GM13977 (cell line): Measurements from ENCODE around the gene SETBP1.

Experiments used
- DNase-seq: peaks from one replicate; pipeline ENCODE4 v3.0.0; 2012; ENCODE audit warnings: low spot score
- in situ Hi-C: fragments of 300-500 bp; cut with MboI; formaldehyde crosslinking; loops from one replicate; pipeline ENCODE4 v1.12.0; 2022; ENCODE audit warnings: low sequenced_read_pairs, low pct_unique_long_range_greater_than_20kb, mixed read lengths, inconsistent platforms; ENCODE audit not compliant: unreplicated experiment
- TF ChIP-seq, protein P1 (sequence below): IDR thresholded peaks from 2 replicates; pipeline ENCODE4 v1.5.1; 2012; ENCODE audit warnings: mild to moderate bottlenecking, control low read depth; ENCODE audit not compliant: insufficient read depth; ENCODE audit errors: extremely low read depth, missing control alignments

Gene SETBP1

DNA sequence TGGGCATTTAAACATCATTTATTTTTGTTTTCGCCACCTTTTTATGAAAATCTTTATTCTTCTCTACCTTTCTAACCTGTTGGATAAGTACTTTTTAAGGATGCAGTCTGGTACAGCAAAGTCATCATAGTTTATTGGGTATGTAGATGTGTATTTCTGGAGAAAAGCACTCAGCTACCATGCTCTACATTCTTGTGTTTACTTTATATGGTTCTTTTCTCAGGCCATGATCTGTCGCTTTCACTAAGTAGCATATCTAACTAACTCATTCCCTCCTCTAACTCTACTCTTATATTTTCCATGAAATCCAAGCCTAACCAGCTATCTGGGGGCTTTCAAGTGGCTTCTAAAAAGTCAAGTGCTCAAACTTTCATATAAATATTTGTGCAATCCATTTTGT lies 25.3 kb upstream of the SETBP1 start:
- in situ Hi-C loops, result loop anchor here (25.0 kb wide), 1 partner anchor 557 kb away; no protein-coding TSS in a partner anchor
- TF ChIP-seq, protein P1, sequence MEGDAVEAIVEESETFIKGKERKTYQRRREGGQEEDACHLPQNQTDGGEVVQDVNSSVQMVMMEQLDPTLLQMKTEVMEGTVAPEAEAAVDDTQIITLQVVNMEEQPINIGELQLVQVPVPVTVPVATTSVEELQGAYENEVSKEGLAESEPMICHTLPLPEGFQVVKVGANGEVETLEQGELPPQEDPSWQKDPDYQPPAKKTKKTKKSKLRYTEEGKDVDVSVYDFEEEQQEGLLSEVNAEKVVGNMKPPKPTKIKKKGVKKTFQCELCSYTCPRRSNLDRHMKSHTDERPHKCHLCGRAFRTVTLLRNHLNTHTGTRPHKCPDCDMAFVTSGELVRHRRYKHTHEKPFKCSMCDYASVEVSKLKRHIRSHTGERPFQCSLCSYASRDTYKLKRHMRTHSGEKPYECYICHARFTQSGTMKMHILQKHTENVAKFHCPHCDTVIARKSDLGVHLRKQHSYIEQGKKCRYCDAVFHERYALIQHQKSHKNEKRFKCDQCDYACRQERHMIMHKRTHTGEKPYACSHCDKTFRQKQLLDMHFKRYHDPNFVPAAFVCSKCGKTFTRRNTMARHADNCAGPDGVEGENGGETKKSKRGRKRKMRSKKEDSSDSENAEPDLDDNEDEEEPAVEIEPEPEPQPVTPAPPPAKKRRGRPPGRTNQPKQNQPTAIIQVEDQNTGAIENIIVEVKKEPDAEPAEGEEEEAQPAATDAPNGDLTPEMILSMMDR, result no peak
- DNase-seq, result no peak

DNA sequence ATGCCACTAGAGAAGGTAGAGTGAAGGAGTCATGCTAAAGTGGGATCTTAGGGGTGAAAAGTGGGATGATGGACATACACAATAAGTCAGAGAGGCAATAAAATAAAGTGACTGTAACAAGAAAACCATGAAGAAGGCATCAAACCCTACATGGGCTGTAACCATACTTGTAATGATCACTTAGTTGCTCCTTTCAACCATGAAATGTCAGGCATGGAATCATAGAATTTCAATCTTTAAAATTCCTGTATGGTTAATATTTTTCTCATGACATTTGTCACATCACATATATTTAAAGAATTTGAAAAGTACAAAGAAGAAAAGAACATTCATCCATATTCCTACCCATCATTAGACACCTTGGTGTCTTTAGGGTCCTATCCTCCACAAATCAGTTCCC lies 20.9 kb upstream of the SETBP1 start:
- DNase-seq, result no peak
- TF ChIP-seq, protein P1, result no peak
- in situ Hi-C loops, result loop anchor here (25.0 kb wide), 1 partner anchor 553 kb away; no protein-coding TSS in a partner anchor

DNA sequence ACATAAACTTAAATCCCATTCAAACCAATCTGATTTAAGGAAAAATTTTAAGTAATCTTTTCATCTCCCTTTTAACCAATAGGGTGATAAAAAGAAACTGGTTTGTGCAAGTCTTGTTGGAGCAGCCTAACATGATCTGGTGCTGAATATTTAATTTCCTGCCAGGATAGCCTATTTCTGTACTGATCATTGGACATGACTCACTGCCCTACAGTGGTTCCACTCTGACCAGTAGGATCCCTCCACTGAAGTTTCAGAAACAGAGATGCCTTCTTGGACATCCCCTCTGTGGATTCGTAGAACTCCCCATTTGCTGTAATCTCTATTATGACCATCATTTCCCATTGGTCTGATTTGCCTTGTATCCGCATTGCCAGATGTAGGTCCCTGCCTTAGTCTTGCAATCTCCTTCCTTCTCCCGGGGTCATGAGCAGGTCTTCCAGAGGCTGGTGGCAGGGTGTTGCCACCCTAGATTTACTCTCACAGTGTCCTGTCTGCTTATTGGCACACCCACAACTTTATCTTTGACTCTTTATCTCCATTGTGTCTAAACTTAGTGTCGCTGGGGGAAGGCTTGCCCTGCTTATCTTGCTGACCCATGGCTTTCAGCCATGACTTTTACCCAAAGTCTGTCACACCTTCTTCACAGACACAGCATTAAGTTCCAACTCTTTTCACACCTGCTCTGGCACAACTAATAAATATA lies 12.3 kb upstream of the SETBP1 start:
- TF ChIP-seq, protein P1, result no peak
- in situ Hi-C loops, result loop anchor here (25.0 kb wide), 1 partner anchor 544 kb away; no protein-coding TSS in a partner anchor
- no peak for DNase-seq

DNA sequence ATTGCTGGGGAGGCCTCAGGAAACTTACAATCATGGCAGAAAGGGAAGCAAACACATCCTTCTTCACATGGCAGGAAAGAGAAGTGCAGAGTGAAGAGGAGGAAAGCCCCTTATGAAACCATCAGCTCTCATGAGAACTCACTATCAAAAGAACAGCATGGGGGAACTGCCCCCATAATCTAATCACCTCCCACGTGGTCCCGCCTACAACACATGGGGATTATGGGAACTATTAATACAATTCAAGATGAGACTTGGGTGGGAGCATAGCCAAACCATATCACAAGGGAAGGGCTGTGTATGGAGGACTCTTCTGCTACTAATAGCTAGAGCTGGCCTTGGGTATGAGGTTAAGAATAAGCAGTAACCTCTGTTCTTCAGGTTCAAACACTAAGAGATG lies 8.8 kb upstream of the SETBP1 start:
- TF ChIP-seq, protein P1, result no peak
- in situ Hi-C loops, result loop anchor here (10.0 to 25.0 kb wide), 2 partner anchors 223 to 540 kb away; no protein-coding TSS in a partner anchor
- DNase-seq, result no peak

DNA sequence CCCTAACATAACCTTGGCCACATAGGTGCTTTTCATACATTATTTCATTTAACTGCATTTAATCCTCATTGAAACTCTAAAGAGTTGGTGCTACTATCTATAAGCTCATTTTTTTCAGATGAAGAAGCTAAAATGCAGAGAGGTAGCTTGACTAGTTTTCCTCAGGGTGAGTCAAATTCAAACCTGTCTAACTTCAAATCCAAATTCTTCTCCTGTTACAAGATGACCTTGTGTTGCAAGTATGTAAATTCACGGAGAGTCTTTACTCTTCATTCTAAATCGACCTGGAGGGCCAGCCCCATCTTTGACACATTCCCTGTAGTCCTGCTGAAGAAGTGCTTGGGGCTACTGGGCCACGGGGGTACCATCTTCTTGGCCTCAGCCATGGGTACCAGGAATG lies 8.2 kb upstream of the SETBP1 start:
- in situ Hi-C loops, result loop anchor here (10.0 to 25.0 kb wide), 2 partner anchors 222 to 540 kb away; no protein-coding TSS in a partner anchor
- no peak for DNase-seq

DNA sequence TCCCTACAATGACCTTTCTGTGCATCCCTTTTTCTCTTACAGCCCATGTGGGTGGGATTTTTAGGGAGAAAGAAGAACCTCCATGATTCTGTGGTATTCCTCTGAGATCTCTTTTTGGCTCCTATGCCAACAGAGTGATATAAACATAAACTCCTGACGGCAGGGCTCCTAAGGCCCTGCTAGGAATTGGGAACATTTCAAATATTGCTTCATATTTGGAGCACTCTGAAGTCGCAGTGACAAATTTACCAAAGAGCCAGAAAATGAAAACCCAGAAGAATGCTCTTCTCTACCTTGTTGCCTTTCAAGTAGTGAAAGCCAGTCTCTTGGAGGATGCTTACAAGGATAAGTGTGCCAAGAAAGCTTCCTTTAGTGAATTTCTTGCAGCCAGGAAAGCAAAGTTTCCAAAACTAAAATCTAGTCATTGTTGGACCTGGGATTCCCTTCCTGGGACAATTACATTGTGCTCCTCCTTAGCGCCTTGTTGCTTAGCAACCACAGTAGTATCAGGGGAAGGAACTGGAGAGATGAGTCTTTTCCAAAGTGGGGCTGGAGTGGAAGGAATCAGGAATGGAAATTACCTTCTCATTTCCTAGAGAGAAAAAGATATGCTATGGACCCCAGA lies 7.3 kb upstream of the SETBP1 start:
- in situ Hi-C loops, result loop anchor here (10.0 to 25.0 kb wide), 2 partner anchors 221 to 539 kb away; no protein-coding TSS in a partner anchor

More for the DNA sequence above, 8.2 kb upstream of the SETBP1 start:
- TF ChIP-seq, protein P1, result no peak

More for the DNA sequence above, 7.3 kb upstream of the SETBP1 start:
- DNase-seq, result no peak
- TF ChIP-seq, protein P1, result no peak
